ENCODE data around the gene SYT12. TPM values are rescaled to one million over a fixed set of nuclear protein-coding genes. Genes with fewer than 3 reads are reported as not detected.

The SYT12 gene
- total and polyA plus RNA-seq, 2 donors (not counting 1 experiment from before 2014, with no cell fraction given): not detected

DNA sequence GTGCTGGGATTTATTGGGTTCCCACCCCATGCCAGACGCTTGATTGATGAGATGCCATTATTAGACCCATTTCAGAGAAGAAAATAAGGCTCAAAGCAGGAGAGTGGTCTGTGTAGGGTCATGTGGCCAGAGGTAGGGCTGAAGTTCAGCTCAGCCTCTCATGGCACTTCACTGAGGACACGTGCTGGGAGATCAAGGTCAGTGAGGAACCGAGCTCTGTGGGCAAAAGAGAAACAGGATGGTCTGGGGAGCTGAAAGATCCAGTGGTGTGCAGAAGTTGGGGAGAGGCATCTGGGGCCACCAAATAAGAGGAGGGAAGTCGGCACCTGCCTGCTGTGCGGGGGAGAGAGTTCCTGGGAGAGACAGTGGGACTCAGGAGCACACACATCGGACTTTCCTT, 53.3 kb downstream of the SYT12 start:
- Histone ChIP-seq H3K4me3 (ENCODE audit: control extremely low read depth in 1 of 5, extremely low read depth in 1 of 5, insufficient read depth in 1 of 5, low read depth in 2 of 5, low read length in 4 of 5) (no peak overlapping the region), H3K27ac (ENCODE audit: low read length in 2 of 2) (no peak overlapping the region), H4K20me1 (ENCODE audit: control insufficient read depth, insufficient read depth, low read length, poor library complexity, severe bottlenecking) (no peaks in the 10 kb centered on the region), H3K4me2 (replicated peaks; ENCODE audit: low read depth, low read length, poor library complexity, severe bottlenecking) (no peak overlapping the region), H3K79me2 (ENCODE audit: control insufficient read depth, insufficient read depth, low read length) (no peaks in the 10 kb centered on the region), H3K9me3 (ENCODE audit: control extremely low read depth in 1 of 3, control insufficient read depth in 2 of 3, insufficient read depth in 1 of 3, low read length in 2 of 3) (no peaks in the 10 kb centered on the region), H3K27me3 (replicated peaks in 1 of 4; ENCODE audit: control extremely low read depth in 1 of 4, control insufficient read depth in 3 of 4, insufficient read depth in 4 of 4, low read length in 3 of 4) (peaks cover 0 to 13% (median 6%) of the 10 kb centered on the region in 4 experiments), H3K9ac (ENCODE audit: low read length) (no peak overlapping the region), H2AFZ (ENCODE audit: insufficient read depth, low read depth, low read length, poor library complexity, severe bottlenecking) (no peak overlapping the region), H3K4me1 (ENCODE audit: control insufficient read depth in 2 of 2, insufficient read depth in 2 of 2, low read length in 2 of 2) (peaks cover 6 to 7% of the 10 kb centered on the region in 2 donors), H3K36me3 (replicated peaks in 1 of 2; ENCODE audit: control extremely low read depth in 1 of 2, control insufficient read depth in 1 of 2, extremely low read depth in 1 of 2, insufficient read depth in 2 of 2, low read length in 1 of 2) (no peaks in the 10 kb centered on the region)
- 79% methylated on average over 5 of the region's 6 CpGs for WGBS (ENCODE audit: insufficient coverage)
- intact Hi-C loops (cut with micrococcal nuclease): no loop called here
- TF ChIP-seq, protein P1, sequence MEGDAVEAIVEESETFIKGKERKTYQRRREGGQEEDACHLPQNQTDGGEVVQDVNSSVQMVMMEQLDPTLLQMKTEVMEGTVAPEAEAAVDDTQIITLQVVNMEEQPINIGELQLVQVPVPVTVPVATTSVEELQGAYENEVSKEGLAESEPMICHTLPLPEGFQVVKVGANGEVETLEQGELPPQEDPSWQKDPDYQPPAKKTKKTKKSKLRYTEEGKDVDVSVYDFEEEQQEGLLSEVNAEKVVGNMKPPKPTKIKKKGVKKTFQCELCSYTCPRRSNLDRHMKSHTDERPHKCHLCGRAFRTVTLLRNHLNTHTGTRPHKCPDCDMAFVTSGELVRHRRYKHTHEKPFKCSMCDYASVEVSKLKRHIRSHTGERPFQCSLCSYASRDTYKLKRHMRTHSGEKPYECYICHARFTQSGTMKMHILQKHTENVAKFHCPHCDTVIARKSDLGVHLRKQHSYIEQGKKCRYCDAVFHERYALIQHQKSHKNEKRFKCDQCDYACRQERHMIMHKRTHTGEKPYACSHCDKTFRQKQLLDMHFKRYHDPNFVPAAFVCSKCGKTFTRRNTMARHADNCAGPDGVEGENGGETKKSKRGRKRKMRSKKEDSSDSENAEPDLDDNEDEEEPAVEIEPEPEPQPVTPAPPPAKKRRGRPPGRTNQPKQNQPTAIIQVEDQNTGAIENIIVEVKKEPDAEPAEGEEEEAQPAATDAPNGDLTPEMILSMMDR (IDR thresholded peaks at IDR 0.05): no peak
- TF ChIP-seq EZH2 (IDR thresholded peaks at IDR 0.05; ENCODE audit: borderline replicate concordance, insufficient read depth, low read depth, low read length, poor library complexity, severe bottlenecking): no peak
- H3K4me1 Mint-ChIP-seq: peaks cover 4% of the 10 kb centered on the region
- ChIA-PET POLR2A (no interaction called here), CTCF (no interaction called here)
- H3K9me3 Mint-ChIP-seq (ENCODE audit: insufficient read depth): no peaks in the 10 kb centered on the region
- ATAC-seq (ENCODE audit: low read depth): no peak
- peaks cover 11% of the 10 kb centered on the region for H3K27me3 Mint-ChIP-seq
- DNase-seq: no peak
- no peak overlapping the region for H3K4me3 Mint-ChIP-seq
- H3K27ac Mint-ChIP-seq: no peak overlapping the region

DNA sequence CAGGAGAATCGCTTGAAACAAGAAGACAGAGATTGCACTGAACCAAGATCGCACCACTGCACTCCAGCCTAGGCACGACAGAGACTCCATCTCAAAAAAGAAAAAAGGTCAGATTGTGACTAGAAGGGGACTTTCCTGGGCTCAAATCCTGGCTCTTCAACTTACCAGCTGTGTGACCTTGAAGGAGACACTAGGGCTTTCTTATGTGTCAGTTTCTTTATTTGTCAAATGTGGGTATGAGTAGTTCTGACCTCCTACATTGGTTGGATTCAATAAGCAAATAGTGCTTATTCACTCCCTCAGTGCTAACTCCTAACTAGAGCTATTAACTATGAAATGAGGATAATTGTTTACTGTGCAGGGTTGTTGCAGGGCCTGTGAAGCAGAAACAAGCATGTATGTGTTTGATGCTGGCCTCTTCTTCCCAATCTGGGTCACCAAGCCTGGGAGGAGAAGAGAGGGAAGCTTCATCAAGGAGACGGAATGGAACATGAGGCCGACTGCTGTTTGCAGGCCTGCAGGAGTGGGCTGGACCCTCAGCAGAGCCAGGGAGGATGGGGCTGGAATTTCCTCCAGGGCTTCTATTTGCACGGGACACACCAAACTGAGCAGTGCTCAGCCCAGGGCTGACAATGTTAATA, 56.3 kb downstream of the SYT12 start:
- peaks cover 14% of the 10 kb centered on the region for H3K27me3 Mint-ChIP-seq
- ChIA-PET POLR2A (no interaction called here), CTCF (interaction anchor here (0.8 to 1.3 kb wide), 2 partner anchors 10 to 40 kb away, joined by 3 to 4 read pairs; partner anchors contain the start of gene KDM2A)
- Histone ChIP-seq H3K36me3 (replicated peaks in 1 of 2; ENCODE audit: control extremely low read depth in 1 of 2, control insufficient read depth in 1 of 2, extremely low read depth in 1 of 2, insufficient read depth in 2 of 2, low read length in 1 of 2) (no peaks in the 10 kb centered on the region), H4K20me1 (ENCODE audit: control insufficient read depth, insufficient read depth, low read length, poor library complexity, severe bottlenecking) (no peaks in the 10 kb centered on the region), H3K27me3 (replicated peaks in 1 of 4; ENCODE audit: control extremely low read depth in 1 of 4, control insufficient read depth in 3 of 4, insufficient read depth in 4 of 4, low read length in 3 of 4) (peaks cover 0 to 12% (median 2%) of the 10 kb centered on the region in 4 experiments), H3K9me3 (ENCODE audit: control extremely low read depth in 1 of 3, control insufficient read depth in 2 of 3, insufficient read depth in 1 of 3, low read length in 2 of 3) (no peaks in the 10 kb centered on the region), H3K27ac (ENCODE audit: low read length in 2 of 2) (no peak overlapping the region), H3K4me3 (ENCODE audit: control extremely low read depth in 1 of 5, extremely low read depth in 1 of 5, insufficient read depth in 1 of 5, low read depth in 2 of 5, low read length in 4 of 5) (no peak overlapping the region), H3K9ac (ENCODE audit: low read length) (no peak overlapping the region), H3K79me2 (ENCODE audit: control insufficient read depth, insufficient read depth, low read length) (no peaks in the 10 kb centered on the region), H3K4me1 (ENCODE audit: control insufficient read depth in 2 of 2, insufficient read depth in 2 of 2, low read length in 2 of 2) (peaks cover 11 to 12% of the 10 kb centered on the region in 2 donors), H3K4me2 (replicated peaks; ENCODE audit: low read depth, low read length, poor library complexity, severe bottlenecking) (no peak overlapping the region), H2AFZ (ENCODE audit: insufficient read depth, low read depth, low read length, poor library complexity, severe bottlenecking) (no peak overlapping the region)
- H3K4me1 Mint-ChIP-seq: peaks cover 13% of the 10 kb centered on the region
- intact Hi-C loops (cut with micrococcal nuclease): no loop called here
- WGBS (ENCODE audit: insufficient coverage): 55% methylated on average over 3 of the region's 6 CpGs
- no peaks in the 10 kb centered on the region for H3K9me3 Mint-ChIP-seq (ENCODE audit: insufficient read depth)
- DNase-seq (no peak), ATAC-seq (ENCODE audit: low read depth) (no peak)
- TF ChIP-seq EZH2 (IDR thresholded peaks at IDR 0.05; ENCODE audit: borderline replicate concordance, insufficient read depth, low read depth, low read length, poor library complexity, severe bottlenecking): no peak
- TF ChIP-seq, protein P1 (IDR thresholded peaks at IDR 0.05): no peak
- no peak overlapping the region for H3K27ac Mint-ChIP-seq
- H3K4me3 Mint-ChIP-seq: no peak overlapping the region

Measured in B cell (primary cell).